22Rv1 (cell line): ENCODE measurements around the gene HECA.

Experiments used
- H3K27ac ChIP-seq: fragments of 450-650 bp; 2 replicates; pipeline ENCODE4 v1.5.1; 2017
- CTCF ChIP-seq: fragments of 450-650 bp; IDR thresholded peaks from 2 replicates; pipeline ENCODE4 v1.5.1; 2017; ENCODE audit warnings: mild to moderate bottlenecking
- ZFX ChIP-seq: fragments of 450-650 bp; IDR thresholded peaks from 2 replicates; pipeline ENCODE4 v1.6.1; 2017; ENCODE audit warnings: antibody characterized with exemption, borderline replicate concordance

HECA gene

DNA sequence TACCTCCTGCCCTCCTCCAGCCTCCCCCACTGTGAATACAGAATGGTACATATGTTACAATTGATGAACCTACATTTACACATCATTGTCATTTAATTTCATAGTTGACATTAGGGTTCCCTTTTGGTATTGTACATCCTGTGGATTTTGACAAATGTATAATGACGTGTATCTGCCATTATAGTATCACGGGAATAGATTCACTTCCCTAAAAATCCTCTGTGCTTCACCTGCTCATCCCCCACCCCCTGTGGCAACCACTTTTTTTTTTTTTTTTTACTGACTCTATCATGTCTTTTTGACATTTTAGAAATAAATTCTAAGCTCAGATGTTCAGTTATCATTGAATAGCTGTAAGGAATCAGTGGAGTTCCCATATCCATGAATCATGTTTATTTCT lies 30.4 kb downstream of the HECA start:
- no peak overlapping the region for H3K27ac ChIP-seq
- TF ChIP-seq CTCF (no peak), ZFX (no peak)

GRCh38 chr6:139166238-139166955 lies 31.5 kb downstream of the HECA start:
- no peak overlapping the region for H3K27ac ChIP-seq
- TF ChIP-seq CTCF: no peak
- TF ChIP-seq ZFX: no peak

DNA sequence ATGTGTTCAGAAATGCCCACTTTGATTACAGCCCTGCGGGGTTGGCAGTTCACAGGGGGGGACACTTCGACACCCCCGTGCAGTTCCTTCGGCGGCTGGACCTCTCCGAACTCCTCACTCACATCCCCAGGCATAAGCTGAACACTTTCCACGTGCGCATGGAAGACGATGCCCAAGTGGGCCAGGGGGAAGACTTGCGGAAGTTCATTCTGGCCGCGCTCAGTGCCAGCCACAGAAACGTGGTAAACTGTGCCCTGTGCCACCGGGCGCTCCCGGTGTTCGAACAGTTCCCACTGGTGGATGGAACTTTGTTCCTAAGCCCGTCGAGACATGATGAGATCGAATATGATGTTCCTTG lies 32.1 kb downstream of the HECA start:
- no peak for TF ChIP-seq CTCF
- TF ChIP-seq ZFX: no peak
- no peak overlapping the region for H3K27ac ChIP-seq

GRCh38 chr6:139172151-139172550 lies 37.3 kb downstream of the HECA start:
- no peak for TF ChIP-seq ZFX
- no peak for TF ChIP-seq CTCF
- H3K27ac ChIP-seq: no peak overlapping the region

DNA sequence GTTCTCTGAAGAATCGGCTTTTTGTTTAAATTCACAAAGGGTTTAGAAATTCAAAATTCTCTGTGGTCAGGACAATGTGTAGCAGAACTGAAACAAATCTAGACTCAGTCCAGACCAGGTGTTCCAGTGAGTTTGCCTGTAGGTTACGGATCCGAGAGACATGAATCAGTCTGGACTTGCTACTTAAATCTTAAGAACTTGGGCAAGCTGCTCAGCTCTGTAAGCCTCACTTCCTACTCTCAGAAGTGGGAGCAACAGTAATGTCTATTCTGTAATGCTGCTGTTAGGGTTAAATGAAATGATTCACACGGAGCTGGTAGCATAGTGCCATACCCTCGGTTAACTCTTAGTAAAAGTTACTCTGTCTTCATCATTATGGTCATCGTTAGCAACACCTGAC lies 37.7 kb downstream of the HECA start:
- no peak overlapping the region for H3K27ac ChIP-seq

DNA sequence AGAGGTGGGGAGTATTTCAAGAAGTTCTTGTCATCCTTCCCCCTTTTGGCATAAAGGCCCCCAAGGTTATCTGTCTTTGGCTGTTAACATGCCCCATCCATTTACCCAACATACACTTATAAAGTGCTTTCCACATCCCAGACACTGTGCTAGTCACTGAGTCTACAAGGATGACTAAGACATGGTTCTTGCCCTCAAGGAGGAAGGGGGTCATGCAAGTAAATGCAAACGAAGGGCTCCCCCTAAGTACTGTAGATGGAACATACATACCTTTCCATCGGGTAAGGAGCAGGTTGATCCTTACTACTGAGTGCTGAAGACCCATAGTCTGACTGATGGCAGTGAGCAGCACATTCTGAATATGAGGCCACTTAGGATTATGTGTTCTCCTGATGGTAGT lies 38.3 kb downstream of the HECA start:
- no peak for TF ChIP-seq ZFX
- TF ChIP-seq CTCF: no peak
- no peak overlapping the region for H3K27ac ChIP-seq

More for the DNA sequence above, 37.7 kb downstream of the HECA start:
- TF ChIP-seq CTCF (no peak), ZFX (no peak)

DNA sequence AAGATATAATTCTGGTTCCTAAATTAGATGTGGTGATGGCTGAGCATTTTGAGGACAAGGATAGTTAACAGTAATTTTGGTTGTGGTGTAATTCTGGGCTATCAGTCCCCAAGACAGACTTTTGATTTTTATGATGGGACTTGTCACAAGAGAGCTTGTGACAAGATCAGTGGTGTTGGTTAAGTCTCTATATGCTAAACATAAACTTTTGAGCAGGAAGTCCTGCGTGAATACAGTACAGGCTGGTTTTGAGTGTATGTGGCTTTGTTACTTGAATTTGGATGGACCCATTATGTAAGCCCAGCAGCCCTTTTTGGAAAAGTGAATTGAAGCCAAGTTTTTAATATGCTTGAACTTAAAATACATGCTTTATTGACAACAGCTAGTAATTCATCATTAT lies 38.9 kb downstream of the HECA start:
- TF ChIP-seq CTCF: no peak
- TF ChIP-seq ZFX: no peak
- no peak overlapping the region for H3K27ac ChIP-seq
